ENCODE results near the gene ELANE. TPM values are rescaled to one million over a fixed set of nuclear protein-coding genes. Genes with fewer than 3 reads are reported as not detected.

The ELANE gene
- total and polyA plus RNA-seq, 2 donors (not counting 1 experiment from before 2014, with no cell fraction given), result 0.48 to 0.66 TPM

DNA sequence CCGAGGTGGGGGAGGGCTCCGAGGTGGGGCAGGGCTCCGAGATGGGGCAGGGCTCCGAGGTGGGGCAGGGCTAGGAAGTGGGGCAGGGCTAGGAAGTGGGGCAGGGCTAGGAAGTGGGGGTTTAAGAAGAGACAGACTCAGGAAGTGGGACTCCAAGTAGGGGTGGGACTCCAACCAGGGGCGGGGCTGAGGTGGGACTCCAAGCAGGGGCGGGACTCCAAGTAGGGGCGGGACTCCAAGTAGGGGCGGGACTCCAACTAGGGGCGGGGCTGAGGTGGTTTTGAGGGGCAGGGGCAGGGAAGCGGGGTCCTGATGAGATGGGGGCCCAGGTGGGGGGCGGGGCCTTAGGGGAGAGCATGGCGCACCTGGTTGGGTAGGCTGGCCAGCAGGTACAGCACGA, 21.0 kb downstream of the ELANE start:
- H3K9me3 ChIP-seq (ENCODE audit: control insufficient read depth, insufficient read depth, low read depth, low read length), result no peaks in the 10 kb centered on the region
- H3K27ac ChIP-seq (ENCODE audit: insufficient read depth, low read length), result no peak overlapping the region
- no peaks in the 10 kb centered on the region for H3K27me3 ChIP-seq (ENCODE audit: control insufficient read depth, insufficient read depth, low read length)
- peaks cover 11% of the 10 kb centered on the region for H3K4me1 ChIP-seq (ENCODE audit: control insufficient read depth, extremely low read depth, insufficient read depth, low read length)
- no peak overlapping the region for H2AFZ ChIP-seq (ENCODE audit: low read length)
- peak; percentile 55 to 64 for DNase-seq (ENCODE audit: low read depth in 2 of 2)
- TF ChIP-seq, protein P1, sequence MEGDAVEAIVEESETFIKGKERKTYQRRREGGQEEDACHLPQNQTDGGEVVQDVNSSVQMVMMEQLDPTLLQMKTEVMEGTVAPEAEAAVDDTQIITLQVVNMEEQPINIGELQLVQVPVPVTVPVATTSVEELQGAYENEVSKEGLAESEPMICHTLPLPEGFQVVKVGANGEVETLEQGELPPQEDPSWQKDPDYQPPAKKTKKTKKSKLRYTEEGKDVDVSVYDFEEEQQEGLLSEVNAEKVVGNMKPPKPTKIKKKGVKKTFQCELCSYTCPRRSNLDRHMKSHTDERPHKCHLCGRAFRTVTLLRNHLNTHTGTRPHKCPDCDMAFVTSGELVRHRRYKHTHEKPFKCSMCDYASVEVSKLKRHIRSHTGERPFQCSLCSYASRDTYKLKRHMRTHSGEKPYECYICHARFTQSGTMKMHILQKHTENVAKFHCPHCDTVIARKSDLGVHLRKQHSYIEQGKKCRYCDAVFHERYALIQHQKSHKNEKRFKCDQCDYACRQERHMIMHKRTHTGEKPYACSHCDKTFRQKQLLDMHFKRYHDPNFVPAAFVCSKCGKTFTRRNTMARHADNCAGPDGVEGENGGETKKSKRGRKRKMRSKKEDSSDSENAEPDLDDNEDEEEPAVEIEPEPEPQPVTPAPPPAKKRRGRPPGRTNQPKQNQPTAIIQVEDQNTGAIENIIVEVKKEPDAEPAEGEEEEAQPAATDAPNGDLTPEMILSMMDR (conservative IDR thresholded peaks at IDR 0.05 in 1 of 2, IDR thresholded peaks at IDR 0.05 in 1 of 2; ENCODE audit: low read depth in 1 of 2, low read length in 2 of 2), result no peak
- TF ChIP-seq EZH2 (IDR thresholded peaks at IDR 0.05; ENCODE audit: low read length, missing control alignments), result no peak
- no peaks in the 10 kb centered on the region for H4K20me1 ChIP-seq (ENCODE audit: control insufficient read depth, extremely low read depth, insufficient read depth, low read length)
- H3K9ac ChIP-seq (ENCODE audit: insufficient read depth, low read length), result no peak overlapping the region
- no peaks in the 10 kb centered on the region for H3K79me2 ChIP-seq (ENCODE audit: control insufficient read depth, insufficient read depth, low read length)
- peaks cover 29% of the 10 kb centered on the region for H3K36me3 ChIP-seq (ENCODE audit: control insufficient read depth, insufficient read depth, low read length)
- no peak overlapping the region for H3K4me2 ChIP-seq (ENCODE audit: extremely low read depth, insufficient read depth, low read length)
- no peak overlapping the region for H3K4me3 ChIP-seq (replicated peaks in 1 of 4; ENCODE audit: control extremely low read depth in 1 of 4, insufficient read depth in 1 of 4, low read depth in 3 of 4, low read length in 4 of 4)

DNA sequence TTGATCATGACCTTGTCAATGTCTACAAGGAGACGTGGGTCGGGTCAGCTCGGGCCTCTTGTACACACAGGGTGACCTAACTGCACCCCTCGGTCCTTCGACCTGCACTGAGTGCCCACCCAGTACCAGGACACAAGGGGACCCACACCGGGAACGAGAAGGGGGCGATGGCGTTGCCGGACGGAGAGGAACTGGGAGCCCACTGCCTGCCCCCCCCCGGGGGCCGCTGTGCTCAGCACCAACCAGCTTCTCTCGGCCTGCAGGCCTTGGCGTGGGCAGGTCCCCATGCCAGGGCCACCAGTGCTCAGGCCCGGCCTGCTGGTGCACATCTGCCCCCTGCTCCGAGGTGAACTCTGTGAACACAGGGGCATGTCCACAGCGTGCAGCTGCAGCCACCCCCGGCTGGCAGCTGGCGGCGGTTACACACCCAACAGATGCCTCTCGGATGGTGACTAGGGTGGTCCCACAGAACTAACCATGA, 21.5 kb downstream of the ELANE start:
- no peak for DNase-seq (ENCODE audit: low read depth in 2 of 2)
- H3K9me3 ChIP-seq (ENCODE audit: control insufficient read depth, insufficient read depth, low read depth, low read length), result no peaks in the 10 kb centered on the region
- no peak overlapping the region for H3K9ac ChIP-seq (ENCODE audit: insufficient read depth, low read length)
- no peak overlapping the region for H3K4me2 ChIP-seq (ENCODE audit: extremely low read depth, insufficient read depth, low read length)
- TF ChIP-seq, protein P1 (conservative IDR thresholded peaks at IDR 0.05 in 1 of 2, IDR thresholded peaks at IDR 0.05 in 1 of 2; ENCODE audit: low read depth in 1 of 2, low read length in 2 of 2), result no peak
- no peak for TF ChIP-seq EZH2 (IDR thresholded peaks at IDR 0.05; ENCODE audit: low read length, missing control alignments)
- H3K4me3 ChIP-seq (replicated peaks in 1 of 4; ENCODE audit: control extremely low read depth in 1 of 4, insufficient read depth in 1 of 4, low read depth in 3 of 4, low read length in 4 of 4), result no peak overlapping the region
- H3K27ac ChIP-seq (ENCODE audit: insufficient read depth, low read length), result no peak overlapping the region
- H3K4me1 ChIP-seq (ENCODE audit: control insufficient read depth, extremely low read depth, insufficient read depth, low read length), result peaks cover 11% of the 10 kb centered on the region
- no peaks in the 10 kb centered on the region for H3K79me2 ChIP-seq (ENCODE audit: control insufficient read depth, insufficient read depth, low read length)
- no peak overlapping the region for H2AFZ ChIP-seq (ENCODE audit: low read length)
- H4K20me1 ChIP-seq (ENCODE audit: control insufficient read depth, extremely low read depth, insufficient read depth, low read length), result no peaks in the 10 kb centered on the region
- H3K36me3 ChIP-seq (ENCODE audit: control insufficient read depth, insufficient read depth, low read length), result peaks cover 25% of the 10 kb centered on the region
- H3K27me3 ChIP-seq (ENCODE audit: control insufficient read depth, insufficient read depth, low read length), result no peaks in the 10 kb centered on the region

DNA sequence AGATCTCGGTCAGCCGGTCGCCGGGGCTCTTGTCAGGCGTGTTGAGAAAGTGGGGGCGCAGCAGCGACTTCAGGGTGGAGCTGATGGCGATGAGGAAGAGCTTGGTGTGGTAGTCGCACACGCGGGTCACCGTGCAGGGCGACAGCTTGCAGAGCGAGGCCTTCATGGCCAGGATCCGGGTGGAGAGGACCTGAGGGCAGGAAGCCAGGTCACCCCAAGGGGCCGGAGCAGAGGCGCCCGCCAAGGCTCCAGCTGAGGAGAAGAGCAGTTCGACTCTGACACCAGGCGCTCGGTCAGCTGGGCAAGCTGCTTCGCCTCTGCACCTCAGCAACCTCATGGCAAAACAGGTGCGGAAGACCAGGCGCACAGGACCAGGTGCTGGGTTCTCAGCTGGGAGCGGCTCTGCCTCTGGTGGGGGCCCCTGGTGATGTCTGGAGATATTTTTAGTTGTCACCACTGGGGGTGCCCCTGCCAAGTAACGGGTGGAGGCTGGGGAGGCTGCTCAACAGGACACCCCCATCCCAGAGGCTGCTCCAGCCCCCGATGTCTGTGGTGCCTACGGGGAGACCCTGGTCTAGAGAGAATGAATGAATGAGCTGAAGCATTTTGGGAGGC, 23.3 kb downstream of the ELANE start:
- TF ChIP-seq EZH2 (IDR thresholded peaks at IDR 0.05; ENCODE audit: low read length, missing control alignments), result no peak
- TF ChIP-seq, protein P1 (conservative IDR thresholded peaks at IDR 0.05 in 1 of 2, IDR thresholded peaks at IDR 0.05 in 1 of 2; ENCODE audit: low read depth in 1 of 2, low read length in 2 of 2), result no peak
- Histone ChIP-seq H3K79me2 (ENCODE audit: control insufficient read depth, insufficient read depth, low read length) (no peaks in the 10 kb centered on the region), H3K36me3 (ENCODE audit: control insufficient read depth, insufficient read depth, low read length) (peaks cover 23% of the 10 kb centered on the region), H3K4me3 (replicated peaks in 1 of 4; ENCODE audit: control extremely low read depth in 1 of 4, insufficient read depth in 1 of 4, low read depth in 3 of 4, low read length in 4 of 4) (no peak overlapping the region), H3K27ac (ENCODE audit: insufficient read depth, low read length) (no peak overlapping the region), H3K27me3 (ENCODE audit: control insufficient read depth, insufficient read depth, low read length) (no peaks in the 10 kb centered on the region), H3K9me3 (ENCODE audit: control insufficient read depth, insufficient read depth, low read depth, low read length) (no peaks in the 10 kb centered on the region), H3K9ac (ENCODE audit: insufficient read depth, low read length) (no peak overlapping the region), H3K4me1 (ENCODE audit: control insufficient read depth, extremely low read depth, insufficient read depth, low read length) (no peaks in the 10 kb centered on the region), H4K20me1 (ENCODE audit: control insufficient read depth, extremely low read depth, insufficient read depth, low read length) (no peaks in the 10 kb centered on the region), H2AFZ (ENCODE audit: low read length) (no peak overlapping the region), H3K4me2 (ENCODE audit: extremely low read depth, insufficient read depth, low read length) (no peak overlapping the region)
- DNase-seq (ENCODE audit: low read depth in 2 of 2), result no peak
